GM12891 (cell line): ENCODE measurements around the gene ALKBH7.

Experiments used
- POLR2A ChIP-seq: IDR thresholded peaks from 2 replicates; pipeline ENCODE4 v1.6.1; 2011; ENCODE audit warnings: low read depth, low read length, control low read depth
- POLR2AphosphoS5 ChIP-seq: IDR thresholded peaks from 2 replicates; pipeline ENCODE4 v1.6.1; 2011; ENCODE audit warnings: low read depth, low read length, control low read depth
- TAF1 ChIP-seq: IDR thresholded peaks from 2 replicates; pipeline ENCODE4 v1.6.1; 2011; ENCODE audit warnings: low read depth, low read length, control low read depth

GRCh38 chr19:6384381-6384780 lies 11.8 kb downstream of the ALKBH7 start:
- no peak for TF ChIP-seq POLR2A
- no peak for TF ChIP-seq POLR2AphosphoS5
- no peak for TF ChIP-seq TAF1
